HG03565 (cell line): ENCODE results near the gene KRT28.
"Not testable (repeated sequence)": the region's sequence is repeated elsewhere in the genome, so short reads cannot be mapped to it uniquely, and the experiment has no call there.

Experiments used
- ATAC-seq: cut with Tn5 transposase; IDR thresholded peaks from one replicate; pipeline ENCODE4 v1.9.1; 2021; ENCODE audit warnings: mild to moderate bottlenecking, moderate library complexity; ENCODE audit not compliant: unreplicated experiment

The KRT28 gene

DNA sequence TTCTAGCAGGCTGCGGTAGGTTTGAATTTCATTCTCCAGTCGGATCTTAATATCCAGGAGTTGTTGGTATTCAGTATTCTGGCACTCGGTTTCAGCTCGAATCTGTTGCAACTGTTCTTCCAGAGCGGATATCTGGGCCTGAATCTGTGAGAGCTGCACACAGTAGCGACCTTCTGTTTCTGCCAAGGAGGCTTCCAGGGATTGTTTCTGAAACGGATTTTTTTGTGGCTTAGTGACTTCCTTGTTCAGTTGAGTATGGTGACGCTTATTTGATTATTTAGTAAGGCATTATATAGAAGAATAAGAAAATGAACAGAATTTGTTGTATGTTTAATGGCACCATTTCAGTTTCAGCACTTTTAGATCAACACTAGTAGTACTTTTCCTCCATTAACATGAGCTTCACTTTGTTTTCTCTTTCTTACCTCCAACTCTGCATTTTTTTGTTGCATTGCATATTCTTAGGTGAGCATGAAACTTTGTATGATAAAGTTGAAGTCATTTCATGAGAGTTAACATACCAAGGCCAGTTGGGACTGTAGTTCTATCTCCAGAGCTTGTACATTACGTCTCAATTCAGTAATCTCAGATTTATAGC is 19.9 kb upstream of the KRT28 start:
- no peak for ATAC-seq

DNA sequence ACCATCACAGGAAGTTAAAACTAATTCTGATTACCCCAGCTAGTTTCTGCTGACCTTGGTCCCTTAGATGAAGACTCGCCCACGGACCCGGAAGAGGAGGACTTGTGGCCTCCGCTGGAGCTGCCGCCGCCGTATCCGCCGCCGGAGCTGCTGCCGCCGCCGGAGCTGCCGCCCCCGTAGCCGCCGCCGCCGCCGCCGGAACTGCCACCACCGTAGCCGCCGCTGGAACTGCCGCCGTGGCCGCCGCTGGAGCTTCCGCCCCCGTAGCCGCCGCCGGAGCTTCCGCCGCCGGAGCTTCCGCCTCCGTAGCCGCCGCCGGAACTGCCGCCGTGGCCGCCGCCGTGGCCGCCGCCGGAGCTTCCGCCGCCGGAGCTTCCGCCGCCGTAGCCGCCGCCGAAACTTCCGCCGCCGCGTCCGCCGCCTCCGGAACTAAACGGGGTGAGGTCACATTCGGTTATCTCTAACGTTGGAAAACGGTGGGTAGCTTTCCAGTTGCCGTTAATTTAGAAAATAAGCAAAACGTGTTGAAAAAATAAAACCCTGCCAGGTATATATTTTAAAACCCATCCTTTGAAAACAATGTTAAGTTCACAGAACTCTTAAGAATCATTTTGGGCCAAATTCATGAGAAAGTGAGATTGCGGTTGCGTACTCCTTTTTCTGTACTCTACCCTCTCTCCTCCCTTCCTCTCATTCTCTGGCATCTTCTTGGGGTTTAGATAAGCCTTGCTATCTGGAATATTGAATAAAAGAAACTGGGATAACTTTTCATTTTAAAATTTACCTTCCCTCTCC is 19.2 kb upstream of the KRT28 start:
- peak; percentile 44 for ATAC-seq

DNA sequence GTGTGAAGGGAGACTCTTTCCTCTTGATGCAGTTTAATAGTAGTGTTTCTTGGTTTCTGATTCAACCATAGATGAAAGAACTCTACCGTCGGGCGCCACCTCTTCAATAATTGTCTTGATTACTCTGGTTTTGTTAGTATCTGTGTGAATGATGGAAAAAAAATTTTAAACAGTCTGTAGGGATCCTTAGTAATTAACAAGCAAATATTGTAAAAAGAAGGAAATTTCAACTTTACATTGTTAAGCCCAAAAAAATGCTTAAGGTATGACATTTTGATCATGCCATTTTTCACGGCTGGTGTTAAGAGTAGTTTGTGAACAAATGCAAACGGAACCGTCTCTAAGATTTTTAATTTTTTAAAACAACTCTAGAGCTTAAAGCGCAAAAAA is 18.6 kb upstream of the KRT28 start:
- ATAC-seq: no peak

GRCh38 chr17:40817103-40817682 is 17.4 kb upstream of the KRT28 start:
- no peak for ATAC-seq

- ATAC-seq: no peak
Observed at GRCh38 chr17:40816569-40816968, 16.8 kb upstream of the KRT28 start.

- ATAC-seq: no peak
Observed at GRCh38 chr17:40815381-40815780, 15.6 kb upstream of the KRT28 start.

GRCh38 chr17:40814657-40815056 is 14.9 kb upstream of the KRT28 start:
- not testable (repeated sequence) for ATAC-seq

DNA sequence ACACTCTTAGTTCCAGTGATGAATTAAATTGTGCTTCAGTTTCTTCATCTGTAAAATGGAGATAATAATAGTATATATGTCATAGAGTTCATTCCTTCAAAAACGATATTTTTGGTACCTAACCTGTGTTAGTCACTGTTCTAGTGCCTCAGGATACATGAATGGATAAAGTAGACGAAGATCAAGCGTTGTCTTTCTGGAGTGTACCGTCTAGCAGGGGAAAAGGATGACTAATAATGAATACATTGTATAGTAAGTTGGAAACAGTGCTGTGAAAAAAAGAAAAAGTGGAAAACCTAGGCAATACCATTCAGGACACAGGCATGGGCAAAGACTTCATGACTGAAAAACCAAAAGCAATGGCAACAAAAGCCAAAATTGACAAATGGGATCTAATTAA is 14.0 kb upstream of the KRT28 start:
- ATAC-seq: no peak

- no peak for ATAC-seq
Observed at GRCh38 chr17:40812639-40813038, 12.9 kb upstream of the KRT28 start.

- no peak for ATAC-seq
Observed at GRCh38 chr17:40810494-40810893, 10.7 kb upstream of the KRT28 start.

DNA sequence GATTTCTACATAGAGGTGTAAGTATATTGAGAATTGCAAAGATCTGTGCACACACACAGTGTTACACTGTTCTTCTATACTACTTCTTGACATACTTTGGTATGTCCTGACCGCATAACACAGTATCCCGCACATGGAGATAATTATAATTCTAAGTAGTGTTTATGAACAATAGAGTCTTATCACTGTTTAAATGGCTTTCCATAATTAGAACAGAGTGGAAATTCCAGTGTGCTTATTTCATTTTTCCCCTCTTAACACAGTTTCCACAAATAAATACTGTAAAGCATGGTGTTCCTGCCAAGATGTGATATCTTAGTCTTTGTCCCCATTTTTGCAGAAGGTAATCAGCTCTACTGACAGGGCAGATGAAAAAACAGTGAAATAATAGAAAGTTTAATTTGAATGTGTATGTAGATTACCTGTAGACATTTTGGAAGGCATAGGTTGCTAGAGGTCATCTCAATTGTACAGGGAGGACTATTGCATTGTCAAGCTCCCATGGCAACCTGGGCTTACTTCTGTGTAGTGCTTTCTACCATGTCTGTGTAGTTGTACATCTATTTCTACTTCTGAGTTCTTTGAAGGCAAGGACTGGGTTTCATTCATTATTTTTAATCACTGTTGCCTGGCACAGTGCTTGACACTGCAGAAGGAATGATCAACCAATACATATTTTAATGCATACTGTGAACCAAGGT is 10.1 kb upstream of the KRT28 start:
- ATAC-seq: no peak

GRCh38 chr17:40806131-40806530 is 6.4 kb upstream of the KRT28 start:
- no peak for ATAC-seq

GRCh38 chr17:40803617-40804082 is 3.9 kb upstream of the KRT28 start:
- no peak for ATAC-seq

DNA sequence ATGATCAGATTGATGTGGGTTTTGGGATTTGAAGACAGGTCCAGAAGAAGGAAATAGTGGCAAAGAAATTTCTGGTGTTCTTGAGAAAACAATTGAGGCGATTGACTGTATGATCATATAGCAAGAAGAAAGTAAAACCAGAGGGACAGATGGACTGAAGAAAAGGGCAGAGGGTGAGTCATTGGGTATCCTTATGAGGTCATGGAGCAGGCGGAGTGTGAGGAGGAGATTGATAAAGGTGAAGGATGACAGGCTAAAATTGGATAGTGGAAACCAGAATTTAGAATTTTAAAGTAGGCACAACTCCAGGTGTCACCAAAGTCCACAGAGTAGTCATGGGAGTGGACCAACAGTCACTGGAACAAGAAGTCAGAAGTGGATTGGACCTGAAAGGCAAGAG is 1.4 kb upstream of the KRT28 start:
- no peak for ATAC-seq

DNA sequence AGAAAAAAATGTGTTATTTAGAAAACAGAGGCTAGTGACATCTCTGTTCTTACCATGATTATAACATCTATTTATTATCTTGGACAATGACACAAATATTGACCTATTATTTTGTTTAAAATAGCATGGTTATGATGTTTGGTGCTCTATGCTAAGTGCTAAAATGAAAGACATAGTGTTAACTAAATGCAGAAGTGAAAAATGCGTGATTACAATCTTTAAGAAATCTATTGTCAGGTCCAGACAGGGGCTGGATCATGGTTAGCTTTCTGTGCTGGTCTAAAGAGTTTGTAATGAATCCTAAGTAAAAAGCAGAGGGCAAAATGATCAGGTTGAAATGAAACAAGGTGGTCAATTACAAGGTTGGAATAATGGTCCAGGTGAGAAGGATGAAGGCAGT is 622 bp upstream of the KRT28 start:
- ATAC-seq: no peak

GRCh38 chr17:40796846-40797245 is 2.9 kb downstream of the KRT28 start:
- no peak for ATAC-seq

DNA sequence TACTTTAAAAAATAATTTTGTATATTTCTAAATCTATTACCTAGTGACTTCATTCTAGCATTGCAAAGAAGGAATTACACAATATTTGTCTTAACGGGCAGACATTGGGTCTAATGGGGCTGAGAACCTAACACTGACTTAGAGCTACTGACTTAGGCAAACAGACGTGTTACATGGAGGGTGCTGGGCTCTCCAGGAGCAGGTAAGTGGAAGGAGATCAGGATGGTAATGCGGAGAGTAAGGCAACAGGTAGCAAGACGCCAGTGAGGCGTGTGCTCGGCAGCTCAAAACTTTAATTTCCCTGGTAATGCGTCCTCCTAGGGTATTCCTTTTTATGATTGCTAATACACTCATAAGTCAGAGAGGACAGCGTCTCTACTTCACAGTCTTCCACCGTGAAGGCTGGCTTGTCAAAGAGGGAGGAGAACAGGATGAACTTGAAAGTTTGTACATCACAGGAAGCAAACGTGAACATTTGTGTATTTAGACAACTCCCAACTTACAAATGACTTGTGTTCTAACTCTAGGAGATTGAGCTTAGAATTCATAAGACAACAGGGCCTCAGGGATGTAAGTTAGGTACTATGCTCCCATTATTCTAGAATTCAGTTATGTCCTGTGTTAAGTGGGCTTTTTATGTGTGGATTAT is 4.6 kb downstream of the KRT28 start:
- ATAC-seq: no peak

- no peak for ATAC-seq
Observed at GRCh38 chr17:40794466-40794865, 5.3 kb downstream of the KRT28 start.

GRCh38 chr17:40793832-40794231 is 5.9 kb downstream of the KRT28 start:
- no peak for ATAC-seq

- ATAC-seq: no peak
Observed at GRCh38 chr17:40791787-40792436, 7.8 kb downstream of the KRT28 start.

GRCh38 chr17:40791111-40791510 is 8.6 kb downstream of the KRT28 start:
- no peak for ATAC-seq
